K562 (cell line): ENCODE measurements around the gene RIMKLB. TPM values are rescaled to one million over a fixed set of nuclear protein-coding genes. Genes with fewer than 3 reads are reported as not detected.

ENCODE experiments used
- KHSRP ChIP-seq: fragments of 450-650 bp; IDR thresholded peaks from 2 replicates; pipeline ENCODE4 v1.6.1; 2017
- SMAD4 ChIP-seq: fragments of 250-450 bp; sonication (Bioruptor Pico); conservative IDR thresholded peaks from 2 replicates; pipeline ENCODE4 v1.8.0; 2021; ENCODE audit warnings: inconsistent platforms, mild to moderate bottlenecking, moderate library complexity
- TARDBP ChIP-seq: fragments of 450-650 bp; IDR thresholded peaks from 2 replicates; pipeline ENCODE4 v1.6.1; 2016
- TEAD1 ChIP-seq, 2 experiments: fragments of 450-650 bp in 1 of 2; sonication (generic) in 1 of 2; formaldehyde crosslinking; IDR thresholded peaks; 2 replicates each; pipeline versions ENCODE4 v1.4.0 to v1.8.0; 2020 to 2022; ENCODE audit warnings: mild to moderate bottlenecking in 2 of 2, missing genetic modification reagents in 1 of 2
- YY1 ChIP-seq, 3 experiments: IDR thresholded peaks; 2 replicates each; pipeline ENCODE4 v1.6.1; 2011; ENCODE audit warnings: low read length in 2 of 3, mild to moderate bottlenecking in 2 of 3, moderate library complexity in 2 of 3, borderline replicate concordance in 1 of 3, control low read depth in 1 of 3, low read depth in 1 of 3; ENCODE audit not compliant: insufficient read depth in 3 of 3, insufficient replicate concordance in 2 of 3, control insufficient read depth in 1 of 3, insufficient read length in 1 of 3; ENCODE audit errors: extremely low read depth in 1 of 3
- ZBTB7A ChIP-seq: IDR thresholded peaks from 2 replicates; pipeline ENCODE4 v1.6.1; 2011; ENCODE audit warnings: low read depth, mild to moderate bottlenecking, low read length, moderate library complexity, borderline replicate concordance; ENCODE audit not compliant: control insufficient read depth
- ZNF197 ChIP-seq: fragments of 200-800 bp; sonication (Bioruptor generic); IDR thresholded peaks from 2 replicates; pipeline ENCODE4 v1.6.1; 2016; ENCODE audit warnings: low read depth, missing genetic modification characterization, missing compliant biosample characterization
- ZNF444 ChIP-seq: fragments of 250-450 bp; sonication (Bioruptor Pico); IDR thresholded peaks from 2 replicates; pipeline ENCODE4 v1.4.0; 2020; ENCODE audit warnings: mild to moderate bottlenecking, moderate library complexity
- polyA plus RNA-seq, 8 experiments: library from polyadenylated mRNA; depleted of rRNA in 4 of 8; stranded (reverse) in 5 of 8; unstranded in 3 of 8; fragments of >200 nt; fragmentation: Nextera tagmentation in 2 of 8; fragmentation: Illumina TruSeq in 1 of 8; extraction: Ambion mirVana in 2 of 8; extraction: Trizol in 1 of 8; gene quantifications; 2 replicates each; pipeline versions ENCODE4 v1.2.1 to v1.2.3, GENCODE V29; 2011 to 2014; ENCODE audit warnings: inconsistent platforms in 1 of 8, missing spikeins in 1 of 8
- total RNA-seq, 7 experiments: library from RNA; depleted of rRNA in 6 of 7; stranded (reverse); fragments of >200 nt in 6 of 7; fragmentation: Illumina TruSeq in 2 of 7; extraction: Trizol in 2 of 7; gene quantifications; 2 replicates each; pipeline versions ENCODE4 v1.2.1 to v1.2.3, GENCODE V29; 2011 to 2021; ENCODE audit warnings: low replicate concordance in 1 of 7
- TF ChIP-seq, protein P1 (sequence below): sonication (generic); formaldehyde crosslinking; IDR thresholded peaks from 2 replicates; pipeline ENCODE4 v1.8.0; 2022; ENCODE audit warnings: mild to moderate bottlenecking, missing genetic modification reagents
- TF ChIP-seq, protein P2 (sequence below): fragments of 250-450 bp; sonication (Bioruptor Pico); IDR thresholded peaks from 2 replicates; pipeline ENCODE4 v1.4.0; 2020
- TF ChIP-seq, protein P3 (sequence below): fragments of 450-650 bp; formaldehyde crosslinking; IDR thresholded peaks from 2 replicates; pipeline ENCODE4 v1.4.0; 2020; ENCODE audit warnings: mild to moderate bottlenecking, moderate library complexity
- TF ChIP-seq, protein P4 (sequence below): fragments of 450-650 bp; formaldehyde crosslinking; conservative IDR thresholded peaks from 2 replicates; pipeline ENCODE4 v1.4.0; 2022; ENCODE audit warnings: mild to moderate bottlenecking, missing genetic modification characterization
- TF ChIP-seq, protein P5 (sequence below): fragments of 450-650 bp; formaldehyde crosslinking; IDR thresholded peaks from 2 replicates; pipeline ENCODE4 v1.4.0; 2020; ENCODE audit warnings: mild to moderate bottlenecking, moderate library complexity
- TF ChIP-seq, protein P6 (sequence below): fragments of 150-350 bp; conservative IDR thresholded peaks from 2 replicates; pipeline ENCODE4 v1.6.1; 2014; ENCODE audit warnings: low read length

RIMKLB gene
- total and polyA plus RNA-seq, 9 of the 15 experiments (the other 6 are each of a cell fraction or from before 2014, with no cell fraction given): 6.5 to 22.8 (median 17.2) TPM

DNA sequence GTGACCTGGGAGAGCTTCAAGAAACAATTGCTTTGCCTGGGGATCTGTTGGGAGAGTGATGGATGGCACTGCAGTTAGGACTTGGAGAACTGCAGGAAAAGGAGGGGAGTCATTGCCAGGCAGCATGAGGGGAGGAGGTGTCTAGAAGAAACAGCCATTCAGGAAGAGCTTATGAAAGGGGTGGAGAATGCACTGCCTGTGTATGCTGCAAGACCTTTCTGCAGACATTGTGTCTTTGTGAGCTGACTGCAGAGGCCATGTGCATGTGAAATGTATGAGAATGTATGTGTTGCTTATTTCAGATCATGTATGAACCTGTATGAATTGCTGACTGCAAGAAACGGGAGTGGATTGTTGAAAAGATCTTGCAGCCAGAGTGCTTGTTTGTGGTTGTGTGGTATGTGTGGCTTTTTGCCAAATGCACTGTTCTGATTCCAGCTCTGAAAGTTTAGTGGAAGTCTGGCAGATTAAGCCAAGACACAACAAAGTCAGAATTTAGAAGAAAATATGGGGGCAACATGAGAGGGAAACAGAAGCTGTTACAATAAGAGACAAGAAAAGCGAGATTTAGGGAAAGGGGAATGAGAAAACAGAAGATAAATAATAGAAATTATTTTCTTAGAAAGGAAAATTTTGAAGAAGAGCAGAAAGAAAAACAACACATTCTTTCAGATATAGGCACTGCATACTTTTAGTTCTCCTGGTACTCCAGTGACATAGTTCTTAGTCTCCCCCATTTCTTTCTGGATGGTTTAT is 9.8 kb upstream of the RIMKLB start (continued):
- no peak for TF ChIP-seq ZNF444 (CRISPR knock-in tag)
- TF ChIP-seq, protein P1, sequence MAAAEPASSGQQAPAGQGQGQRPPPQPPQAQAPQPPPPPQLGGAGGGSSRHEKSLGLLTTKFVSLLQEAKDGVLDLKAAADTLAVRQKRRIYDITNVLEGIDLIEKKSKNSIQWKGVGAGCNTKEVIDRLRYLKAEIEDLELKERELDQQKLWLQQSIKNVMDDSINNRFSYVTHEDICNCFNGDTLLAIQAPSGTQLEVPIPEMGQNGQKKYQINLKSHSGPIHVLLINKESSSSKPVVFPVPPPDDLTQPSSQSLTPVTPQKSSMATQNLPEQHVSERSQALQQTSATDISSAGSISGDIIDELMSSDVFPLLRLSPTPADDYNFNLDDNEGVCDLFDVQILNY (CRISPR knock-in tag): no peak
- TF ChIP-seq, protein P2, sequence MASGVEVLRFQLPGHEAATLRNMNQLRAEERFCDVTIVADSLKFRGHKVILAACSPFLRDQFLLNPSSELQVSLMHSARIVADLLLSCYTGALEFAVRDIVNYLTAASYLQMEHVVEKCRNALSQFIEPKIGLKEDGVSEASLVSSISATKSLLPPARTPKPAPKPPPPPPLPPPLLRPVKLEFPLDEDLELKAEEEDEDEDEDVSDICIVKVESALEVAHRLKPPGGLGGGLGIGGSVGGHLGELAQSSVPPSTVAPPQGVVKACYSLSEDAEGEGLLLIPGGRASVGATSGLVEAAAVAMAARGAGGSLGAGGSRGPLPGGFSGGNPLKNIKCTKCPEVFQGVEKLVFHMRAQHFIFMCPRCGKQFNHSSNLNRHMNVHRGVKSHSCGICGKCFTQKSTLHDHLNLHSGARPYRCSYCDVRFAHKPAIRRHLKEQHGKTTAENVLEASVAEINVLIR (CRISPR knock-in tag): no peak
- TF ChIP-seq, protein P3, sequence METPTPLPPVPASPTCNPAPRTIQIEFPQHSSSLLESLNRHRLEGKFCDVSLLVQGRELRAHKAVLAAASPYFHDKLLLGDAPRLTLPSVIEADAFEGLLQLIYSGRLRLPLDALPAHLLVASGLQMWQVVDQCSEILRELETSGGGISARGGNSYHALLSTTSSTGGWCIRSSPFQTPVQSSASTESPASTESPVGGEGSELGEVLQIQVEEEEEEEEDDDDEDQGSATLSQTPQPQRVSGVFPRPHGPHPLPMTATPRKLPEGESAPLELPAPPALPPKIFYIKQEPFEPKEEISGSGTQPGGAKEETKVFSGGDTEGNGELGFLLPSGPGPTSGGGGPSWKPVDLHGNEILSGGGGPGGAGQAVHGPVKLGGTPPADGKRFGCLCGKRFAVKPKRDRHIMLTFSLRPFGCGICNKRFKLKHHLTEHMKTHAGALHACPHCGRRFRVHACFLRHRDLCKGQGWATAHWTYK: no peak
- TF ChIP-seq, protein P4, sequence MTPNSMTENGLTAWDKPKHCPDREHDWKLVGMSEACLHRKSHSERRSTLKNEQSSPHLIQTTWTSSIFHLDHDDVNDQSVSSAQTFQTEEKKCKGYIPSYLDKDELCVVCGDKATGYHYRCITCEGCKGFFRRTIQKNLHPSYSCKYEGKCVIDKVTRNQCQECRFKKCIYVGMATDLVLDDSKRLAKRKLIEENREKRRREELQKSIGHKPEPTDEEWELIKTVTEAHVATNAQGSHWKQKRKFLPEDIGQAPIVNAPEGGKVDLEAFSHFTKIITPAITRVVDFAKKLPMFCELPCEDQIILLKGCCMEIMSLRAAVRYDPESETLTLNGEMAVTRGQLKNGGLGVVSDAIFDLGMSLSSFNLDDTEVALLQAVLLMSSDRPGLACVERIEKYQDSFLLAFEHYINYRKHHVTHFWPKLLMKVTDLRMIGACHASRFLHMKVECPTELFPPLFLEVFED (CRISPR knock-in tag): no peak
- no peak for TF ChIP-seq ZBTB7A
- no peak for TF ChIP-seq KHSRP
- TF ChIP-seq YY1 (IDR thresholded peaks at IDR 0.05; ENCODE audit: borderline replicate concordance in 1 of 3, control insufficient read depth in 1 of 3, extremely low read depth in 1 of 3, insufficient read depth in 3 of 3, insufficient read length in 1 of 3, insufficient replicate concordance in 2 of 3, low read depth in 1 of 3, low read length in 2 of 3): no peak
- TF ChIP-seq TEAD1 (CRISPR knock-in tag; IDR thresholded peaks at IDR 0.05): peak in 1 of 2 experiments; percentile 65; a peak in 2 of 4 replicates
- no peak for TF ChIP-seq TARDBP
- TF ChIP-seq ZNF197 (CRISPR knock-in tag): no peak
- TF ChIP-seq, protein P5, sequence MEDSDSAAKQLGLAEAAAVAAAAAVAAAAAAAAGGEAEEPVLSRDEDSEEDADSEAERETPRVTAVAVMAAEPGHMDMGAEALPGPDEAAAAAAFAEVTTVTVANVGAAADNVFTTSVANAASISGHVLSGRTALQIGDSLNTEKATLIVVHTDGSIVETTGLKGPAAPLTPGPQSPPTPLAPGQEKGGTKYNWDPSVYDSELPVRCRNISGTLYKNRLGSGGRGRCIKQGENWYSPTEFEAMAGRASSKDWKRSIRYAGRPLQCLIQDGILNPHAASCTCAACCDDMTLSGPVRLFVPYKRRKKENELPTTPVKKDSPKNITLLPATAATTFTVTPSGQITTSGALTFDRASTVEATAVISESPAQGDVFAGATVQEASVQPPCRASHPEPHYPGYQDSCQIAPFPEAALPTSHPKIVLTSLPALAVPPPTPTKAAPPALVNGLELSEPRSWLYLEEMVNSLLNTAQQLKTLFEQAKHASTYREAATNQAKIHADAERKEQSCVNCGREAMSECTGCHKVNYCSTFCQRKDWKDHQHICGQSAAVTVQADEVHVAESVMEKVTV (CRISPR knock-in tag): no peak
- TF ChIP-seq, protein P6, sequence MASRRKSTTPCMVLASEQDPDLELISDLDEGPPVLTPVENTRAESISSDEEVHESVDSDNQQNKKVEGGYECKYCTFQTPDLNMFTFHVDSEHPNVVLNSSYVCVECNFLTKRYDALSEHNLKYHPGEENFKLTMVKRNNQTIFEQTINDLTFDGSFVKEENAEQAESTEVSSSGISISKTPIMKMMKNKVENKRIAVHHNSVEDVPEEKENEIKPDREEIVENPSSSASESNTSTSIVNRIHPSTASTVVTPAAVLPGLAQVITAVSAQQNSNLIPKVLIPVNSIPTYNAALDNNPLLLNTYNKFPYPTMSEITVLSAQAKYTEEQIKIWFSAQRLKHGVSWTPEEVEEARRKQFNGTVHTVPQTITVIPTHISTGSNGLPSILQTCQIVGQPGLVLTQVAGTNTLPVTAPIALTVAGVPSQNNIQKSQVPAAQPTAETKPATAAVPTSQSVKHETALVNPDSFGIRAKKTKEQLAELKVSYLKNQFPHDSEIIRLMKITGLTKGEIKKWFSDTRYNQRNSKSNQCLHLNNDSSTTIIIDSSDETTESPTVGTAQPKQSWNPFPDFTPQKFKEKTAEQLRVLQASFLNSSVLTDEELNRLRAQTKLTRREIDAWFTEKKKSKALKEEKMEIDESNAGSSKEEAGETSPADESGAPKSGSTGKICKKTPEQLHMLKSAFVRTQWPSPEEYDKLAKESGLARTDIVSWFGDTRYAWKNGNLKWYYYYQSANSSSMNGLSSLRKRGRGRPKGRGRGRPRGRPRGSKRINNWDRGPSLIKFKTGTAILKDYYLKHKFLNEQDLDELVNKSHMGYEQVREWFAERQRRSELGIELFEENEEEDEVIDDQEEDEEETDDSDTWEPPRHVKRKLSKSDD: no peak
- TF ChIP-seq SMAD4 (CRISPR knock-in tag): peak; percentile 63; the same call in 1 of the 2 replicates
